ENCODE measurements around the gene TPM2. TPM values are rescaled to one million over a fixed set of nuclear protein-coding genes. Genes with fewer than 3 reads are reported as not detected.

The TPM2 gene
- total RNA-seq, 1 experiment from 2014 or later = 7.0 TPM

- no peaks in the 10 kb centered on the region for H4K20me1 ChIP-seq (ENCODE audit: low read length)
- peak; percentile 21; the same call in 1 of the 2 replicates for ATAC-seq
- no peak overlapping the region for H3K9ac ChIP-seq (ENCODE audit: low read length)
- H3K27me3 ChIP-seq (ENCODE audit: low read length) = no peaks in the 10 kb centered on the region
- POLR2A ChIA-PET (ENCODE audit: unreplicated experiment) = no interaction called here
- DNase-seq = peak; percentile 66
- no peaks in the 10 kb centered on the region for H3K9me2 ChIP-seq (replicated peaks; ENCODE audit: low read length)
- peaks cover 28% of the 10 kb centered on the region for H3K4me1 ChIP-seq (ENCODE audit: insufficient read depth, low read length)
- CTCF ChIA-PET = no interaction called here
- H3K9me3 ChIP-seq (ENCODE audit: low read length) = no peaks in the 10 kb centered on the region
- no TSS peak for BruUV-seq (replicated peaks)
- H3K4me2 ChIP-seq (ENCODE audit: low read length) = peak overlapping the region; percentile 26; the same call in 1 of the 2 replicates
- peaks cover 4% of the 10 kb centered on the region for H3K79me2 ChIP-seq (ENCODE audit: low read length)
- no peak for TF ChIP-seq EZH2phosphoT487 (IDR thresholded peaks at IDR 0.05; ENCODE audit: borderline replicate concordance, low read length)
- H2AFZ ChIP-seq (ENCODE audit: low read length) = 0 out of 2 replicates have a peak overlapping the region, but pooled peaks have one; percentile 34
- intact Hi-C loops (cut with micrococcal nuclease) = no loop called here
- H3K27ac ChIP-seq (ENCODE audit: low read length) = peak overlapping the region; percentile 23
- H3K36me3 ChIP-seq (ENCODE audit: low read depth, low read length) = no peaks in the 10 kb centered on the region
- no peak overlapping the region for H3K4me3 ChIP-seq (ENCODE audit: low read length)
- no peaks in the 10 kb centered on the region for H3F3A ChIP-seq (ENCODE audit: low read length, unreplicated experiment)
Measured at GRCh38 chr9:35669331-35670145, 20.2 kb downstream of the TPM2 start.

- H2AFZ ChIP-seq (ENCODE audit: low read length) = no peak overlapping the region
- H3K9me2 ChIP-seq (replicated peaks; ENCODE audit: low read length) = no peaks in the 10 kb centered on the region
- CTCF ChIA-PET = no interaction called here
- intact Hi-C loops (cut with micrococcal nuclease) = no loop called here
- no peaks in the 10 kb centered on the region for H3K9me3 ChIP-seq (ENCODE audit: low read length)
- H4K20me1 ChIP-seq (ENCODE audit: low read length) = no peaks in the 10 kb centered on the region
- H3K4me3 ChIP-seq (ENCODE audit: low read length) = no peak overlapping the region
- H3K27me3 ChIP-seq (ENCODE audit: low read length) = no peaks in the 10 kb centered on the region
- POLR2A ChIA-PET (ENCODE audit: unreplicated experiment) = no interaction called here
- H3K4me2 ChIP-seq (ENCODE audit: low read length) = no peak overlapping the region
- H3K4me1 ChIP-seq (ENCODE audit: insufficient read depth, low read length) = peaks cover 35% of the 10 kb centered on the region
- no peak for TF ChIP-seq EZH2phosphoT487 (IDR thresholded peaks at IDR 0.05; ENCODE audit: borderline replicate concordance, low read length)
- TF ChIP-seq EZH2 (IDR thresholded peaks at IDR 0.05; ENCODE audit: low read length, unreplicated experiment) = no peak
- no peak for TF ChIP-seq CTCF (conservative IDR thresholded peaks at IDR 0.05; ENCODE audit: low read depth, low read length)
- no peaks in the 10 kb centered on the region for H3K36me3 ChIP-seq (ENCODE audit: low read depth, low read length)
- no peaks in the 10 kb centered on the region for H3F3A ChIP-seq (ENCODE audit: low read length, unreplicated experiment)
- ATAC-seq (no peak), DNase-seq (no peak)
- no TSS peak for BruUV-seq (replicated peaks)
- H3K27ac ChIP-seq (ENCODE audit: low read length) = no peak overlapping the region
- peaks cover 11% of the 10 kb centered on the region for H3K79me2 ChIP-seq (ENCODE audit: low read length)
- no peak overlapping the region for H3K9ac ChIP-seq (ENCODE audit: low read length)
Measured at GRCh38 chr9:35667939-35668338, 21.8 kb downstream of the TPM2 start.

DNA sequence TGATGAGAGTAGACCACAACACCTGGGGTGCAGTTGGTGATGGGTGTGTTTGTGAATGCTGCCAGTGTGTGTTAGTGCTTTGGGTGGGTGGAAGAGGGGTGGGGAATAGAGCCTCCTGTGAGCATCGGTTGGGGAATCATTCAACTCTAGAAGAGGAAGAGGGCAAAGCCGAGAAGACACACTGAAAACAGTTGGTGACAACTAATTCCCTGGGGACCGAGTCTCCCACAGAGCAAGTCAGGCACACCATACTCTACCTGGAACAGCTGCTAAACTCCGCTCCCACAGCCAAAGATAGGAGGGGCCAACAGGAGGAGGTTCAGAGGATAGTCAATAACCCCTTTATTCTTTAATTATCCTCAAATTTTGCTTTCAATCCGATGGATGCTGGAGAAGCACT, 23.2 kb downstream of the TPM2 start:
- Histone ChIP-seq H3K36me3 (ENCODE audit: low read depth, low read length) (0 out of 2 replicates have a peak, but pooled peaks cover 5% of the 10 kb centered on the region), H3K4me1 (ENCODE audit: insufficient read depth, low read length) (peaks cover 35% of the 10 kb centered on the region), H3K4me2 (ENCODE audit: low read length) (no peak overlapping the region), H3K4me3 (ENCODE audit: low read length) (no peak overlapping the region), H3K27me3 (ENCODE audit: low read length) (no peaks in the 10 kb centered on the region), H2AFZ (ENCODE audit: low read length) (no peak overlapping the region), H3K9ac (ENCODE audit: low read length) (no peak overlapping the region), H4K20me1 (ENCODE audit: low read length) (no peaks in the 10 kb centered on the region), H3K27ac (ENCODE audit: low read length) (no peak overlapping the region), H3K79me2 (ENCODE audit: low read length) (peaks cover 13% of the 10 kb centered on the region), H3F3A (ENCODE audit: low read length, unreplicated experiment) (no peaks in the 10 kb centered on the region), H3K9me2 (replicated peaks; ENCODE audit: low read length) (no peaks in the 10 kb centered on the region), H3K9me3 (ENCODE audit: low read length) (no peaks in the 10 kb centered on the region)
- no TSS peak for BruUV-seq (replicated peaks)
- DNase-seq (no peak), ATAC-seq (no peak)
- ChIA-PET CTCF (no interaction called here), POLR2A (ENCODE audit: unreplicated experiment) (no interaction called here)
- TF ChIP-seq EZH2phosphoT487 (IDR thresholded peaks at IDR 0.05; ENCODE audit: borderline replicate concordance, low read length) = no peak
- TF ChIP-seq EZH2 (IDR thresholded peaks at IDR 0.05; ENCODE audit: low read length, unreplicated experiment) = no peak
- TF ChIP-seq CTCF (conservative IDR thresholded peaks at IDR 0.05; ENCODE audit: low read depth, low read length) = no peak
- intact Hi-C loops (cut with micrococcal nuclease) = no loop called here
